Astrocyte (in vitro differentiated cells and primary cell): ENCODE results near the gene SRPK1. TPM values are rescaled to one million over a fixed set of nuclear protein-coding genes. Genes with fewer than 3 reads are reported as not detected.

Experiments used
- DNase-seq: peaks from one replicate; pipeline ENCODE4 v3.0.0-alpha.2; 2010; ENCODE audit warnings: low read depth
- FAIRE-seq: peaks from 2 replicates; lab custom pipeline; 2011; peaks lifted over from hg19 to GRCh38; lab: Jason Lieb, UNC
- H2AFZ ChIP-seq: 2 replicates; pipeline ENCODE4 v1.6.0; 2012; ENCODE audit warnings: low read depth, low read length, inconsistent platforms
- H3K27ac ChIP-seq: 2 replicates; pipeline ENCODE4 v1.5.1; 2011; ENCODE audit warnings: low read depth, low read length, inconsistent platforms
- H3K27me3 ChIP-seq: 2 replicates; pipeline ENCODE4 v1.6.0; 2011; ENCODE audit warnings: low read length, inconsistent platforms; ENCODE audit not compliant: insufficient read depth
- H3K36me3 ChIP-seq: 2 replicates; pipeline ENCODE4 v1.5.1; 2011; ENCODE audit warnings: low read length, inconsistent platforms; ENCODE audit not compliant: insufficient read depth
- H3K4me1 ChIP-seq: 2 replicates; pipeline ENCODE4 v1.5.1; 2011; ENCODE audit warnings: low read length, inconsistent platforms; ENCODE audit not compliant: insufficient read depth
- H3K4me2 ChIP-seq: 2 replicates; pipeline ENCODE4 v1.6.0; 2012; ENCODE audit warnings: low read length, inconsistent platforms
- H3K4me3 ChIP-seq: 2 replicates; pipeline ENCODE4 v1.5.1; 2011; ENCODE audit warnings: low read depth, mild to moderate bottlenecking, low read length, inconsistent platforms; ENCODE audit not compliant: insufficient read depth
- H3K79me2 ChIP-seq: 2 replicates; pipeline ENCODE4 v1.6.0; 2012; ENCODE audit warnings: mild to moderate bottlenecking, low read length, inconsistent platforms; ENCODE audit not compliant: insufficient read depth
- H3K9ac ChIP-seq: 2 replicates; pipeline ENCODE4 v1.6.0; 2012; ENCODE audit warnings: mild to moderate bottlenecking, low read length, inconsistent platforms
- H3K9me3 ChIP-seq: 2 replicates; pipeline ENCODE4 v1.5.1; 2012; ENCODE audit warnings: low read depth, mild to moderate bottlenecking, low read length, inconsistent platforms; ENCODE audit not compliant: insufficient read depth
- H4K20me1 ChIP-seq: 2 replicates; pipeline ENCODE4 v1.6.0; 2012; ENCODE audit warnings: low read length, inconsistent platforms; ENCODE audit not compliant: insufficient read depth
- H3K27ac Mint-ChIP-seq: one replicate; pipeline ENCODE4 v1.8.0; 2021; ENCODE audit warnings: mild to moderate bottlenecking, mixed read lengths; ENCODE audit not compliant: unreplicated experiment
- H3K27me3 Mint-ChIP-seq: one replicate; pipeline ENCODE4 v1.8.0; 2021; ENCODE audit warnings: low read depth, mixed read lengths; ENCODE audit not compliant: unreplicated experiment
- H3K36me3 Mint-ChIP-seq: one replicate; pipeline ENCODE4 v1.8.0; 2021; ENCODE audit warnings: low read depth, mixed read lengths; ENCODE audit not compliant: unreplicated experiment
- H3K4me1 Mint-ChIP-seq: one replicate; pipeline ENCODE4 v1.8.0; 2021; ENCODE audit warnings: low read depth, mixed read lengths; ENCODE audit not compliant: unreplicated experiment
- H3K4me3 Mint-ChIP-seq: one replicate; pipeline ENCODE4 v1.8.0; 2021; ENCODE audit warnings: mild to moderate bottlenecking, moderate library complexity, mixed read lengths; ENCODE audit not compliant: unreplicated experiment
- H3K9me3 Mint-ChIP-seq: one replicate; pipeline ENCODE4 v1.8.0; 2021; ENCODE audit warnings: mild to moderate bottlenecking, mixed read lengths; ENCODE audit not compliant: unreplicated experiment
- CTCF ChIP-seq: IDR thresholded peaks from 2 replicates; pipeline ENCODE4 v1.5.1; 2011; ENCODE audit warnings: low read depth, mild to moderate bottlenecking, inconsistent platforms, low read length, moderate library complexity; ENCODE audit not compliant: insufficient read depth
- EZH2 ChIP-seq: IDR thresholded peaks from 2 replicates; pipeline ENCODE4 v1.6.1; 2012; ENCODE audit warnings: mild to moderate bottlenecking, low read length, inconsistent platforms; ENCODE audit not compliant: insufficient read depth
- total RNA-seq: library from RNA; stranded (reverse); gene quantifications from 2 replicates; pipeline ENCODE4 v1.2.1, GENCODE V29; 2021

SRPK1 gene
- total RNA-seq, 1 donor from 2014 or later = 58.6 TPM

DNA sequence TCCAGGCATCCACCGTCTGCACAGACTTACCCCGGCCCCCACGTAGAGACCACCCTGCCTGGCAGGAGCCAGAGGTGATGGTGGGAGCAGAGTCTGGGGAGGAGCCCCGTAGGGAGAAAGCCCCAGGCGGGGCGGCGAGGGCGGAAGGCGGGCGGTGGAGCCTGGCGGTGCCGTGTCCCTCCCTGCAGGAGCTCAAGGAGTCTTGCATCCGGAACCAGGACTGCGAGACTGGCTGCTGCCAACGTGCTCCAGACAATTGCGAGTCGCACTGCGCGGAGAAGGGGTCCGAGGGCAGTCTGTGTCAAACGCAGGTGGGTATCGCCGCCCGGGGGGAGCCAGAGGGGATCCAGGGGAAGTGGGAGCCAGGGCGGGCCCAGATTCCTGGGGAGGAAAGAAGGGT, 134.1 kb downstream of the SRPK1 start:
- Mint-ChIP-seq H3K9me3 (peaks cover 4% of the 10 kb centered on the region), H3K36me3 (no peaks in the 10 kb centered on the region), H3K27me3 (peaks cover 41% of the 10 kb centered on the region), H3K4me1 (no peaks in the 10 kb centered on the region), H3K27ac (no peak overlapping the region), H3K4me3 (no peak overlapping the region)
- Histone ChIP-seq H3K27me3 (peaks cover 30% of the 10 kb centered on the region), H2AFZ (peak overlapping the region; percentile 18), H3K9me3 (no peaks in the 10 kb centered on the region), H3K36me3 (no peaks in the 10 kb centered on the region), H3K4me3 (no peak overlapping the region), H3K4me2 (peak overlapping the region; percentile 22), H3K4me1 (no peaks in the 10 kb centered on the region), H4K20me1 (no peaks in the 10 kb centered on the region), H3K9ac (no peak overlapping the region), H3K27ac (no peak overlapping the region), H3K79me2 (no peaks in the 10 kb centered on the region)
- DNase-seq (no peak), FAIRE-seq (no peak)
- TF ChIP-seq EZH2 (peak; percentile 2), CTCF (no peak)

- Histone ChIP-seq H3K79me2 (no peaks in the 10 kb centered on the region), H3K27me3 (peaks cover 30% of the 10 kb centered on the region), H3K9ac (no peak overlapping the region), H2AFZ (no peak overlapping the region), H3K27ac (no peak overlapping the region), H3K4me3 (no peak overlapping the region), H3K9me3 (no peaks in the 10 kb centered on the region), H3K4me1 (no peaks in the 10 kb centered on the region), H3K4me2 (no peak overlapping the region), H4K20me1 (no peaks in the 10 kb centered on the region), H3K36me3 (no peaks in the 10 kb centered on the region)
- Mint-ChIP-seq H3K27ac (no peak overlapping the region), H3K4me1 (no peaks in the 10 kb centered on the region), H3K4me3 (no peak overlapping the region), H3K9me3 (peaks cover 4% of the 10 kb centered on the region), H3K36me3 (no peaks in the 10 kb centered on the region), H3K27me3 (peaks cover 44% of the 10 kb centered on the region)
- no peak for DNase-seq
- FAIRE-seq = no peak
- TF ChIP-seq CTCF (no peak), EZH2 (no peak)
Observed at GRCh38 chr6:35786272-35786671, 134.6 kb downstream of the SRPK1 start.

DNA sequence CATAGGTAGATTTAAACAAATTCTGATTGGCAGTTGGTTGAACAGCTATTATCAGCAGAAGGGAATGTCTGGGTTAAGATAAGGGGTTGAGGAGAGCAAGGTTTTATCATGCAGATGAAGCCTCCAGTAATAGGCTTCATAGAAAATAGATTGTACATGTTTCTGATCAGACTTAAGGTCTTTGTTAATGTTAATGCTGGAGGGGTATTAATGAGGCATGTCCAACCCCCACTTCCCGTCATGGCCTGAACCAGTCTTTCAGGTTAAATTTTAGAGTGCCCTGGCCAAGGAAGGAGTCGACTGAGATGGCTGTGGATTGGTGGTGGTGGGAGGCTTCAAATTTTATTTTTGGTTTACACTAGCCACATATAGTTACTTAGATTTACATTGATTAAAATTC, 136.7 kb downstream of the SRPK1 start:
- Histone ChIP-seq H3K9ac (no peak overlapping the region), H4K20me1 (no peaks in the 10 kb centered on the region), H3K36me3 (no peaks in the 10 kb centered on the region), H3K27me3 (peaks cover 30% of the 10 kb centered on the region), H2AFZ (no peak overlapping the region), H3K4me1 (no peaks in the 10 kb centered on the region), H3K27ac (no peak overlapping the region), H3K4me2 (no peak overlapping the region), H3K9me3 (no peaks in the 10 kb centered on the region), H3K4me3 (no peak overlapping the region), H3K79me2 (no peaks in the 10 kb centered on the region)
- TF ChIP-seq CTCF = no peak
- TF ChIP-seq EZH2 = no peak
- no peak for FAIRE-seq
- Mint-ChIP-seq H3K4me3 (no peak overlapping the region), H3K4me1 (no peaks in the 10 kb centered on the region), H3K9me3 (peaks cover 4% of the 10 kb centered on the region), H3K36me3 (no peaks in the 10 kb centered on the region), H3K27ac (no peak overlapping the region), H3K27me3 (peaks cover 55% of the 10 kb centered on the region)
- DNase-seq = no peak

Other genes starting within 250 kb of the SRPK1 start
- 4.2 and 4.6 TPM in 2 replicates for gene FKBP5, start 232.2 kb downstream of the SRPK1 start, total RNA-seq
- gene ARMC12, start 184.1 kb downstream of the SRPK1 start, total RNA-seq = 0.25 TPM in 1 of 2 replicates, not detected in the other
- not detected in 2 replicates for gene CLPSL2, start 144.5 kb downstream of the SRPK1 start, total RNA-seq
- gene CLPSL1, start 140.1 kb downstream of the SRPK1 start, total RNA-seq = not detected in 2 replicates
- gene CLPS, start 123.8 kb downstream of the SRPK1 start, total RNA-seq = not detected in 2 replicates
- not detected in 2 replicates for gene LHFPL5, start 115.7 kb downstream of the SRPK1 start, total RNA-seq
- gene SLC26A8, start 103.5 kb upstream of the SRPK1 start, total RNA-seq = not detected in 2 replicates
- gene MAPK14, start 106.7 kb upstream of the SRPK1 start, total RNA-seq = 40.5 and 41.3 TPM in 2 replicates
- gene MAPK13, start 209.4 kb upstream of the SRPK1 start, total RNA-seq = 4.5 and 5.8 TPM in 2 replicates